ENCODE results near the gene KBTBD7.
A peak's percentile ranks its signal among the peaks of the same experiment; 100 is the strongest.

Gene KBTBD7

DNA sequence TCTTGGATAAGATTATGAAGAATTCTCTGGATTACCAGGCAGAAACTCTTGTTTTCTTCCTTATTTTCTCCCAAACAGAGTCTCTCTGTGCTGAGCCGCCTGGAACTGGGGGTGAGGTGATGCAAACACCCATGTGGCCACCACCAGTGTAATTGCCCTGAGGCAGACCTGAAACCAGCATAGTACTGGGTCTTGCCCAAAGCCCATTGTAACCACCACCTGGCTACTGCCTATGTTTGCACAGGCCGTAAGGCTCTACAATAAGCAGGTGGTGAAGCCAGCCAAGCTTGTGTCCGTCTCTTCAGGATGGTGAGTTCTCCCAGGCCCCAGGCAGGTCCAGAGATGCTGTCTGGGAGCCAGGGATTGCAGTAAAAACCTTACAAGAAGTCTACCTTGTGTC lies 18.9 kb upstream of the KBTBD7 start:
- H3K36me3 Mint-ChIP-seq (ENCODE audit: low read depth) = peaks cover 5% of the 10 kb centered on the region
- H3K27ac Mint-ChIP-seq = no peak overlapping the region
- no peaks in the 10 kb centered on the region for H3K4me1 Mint-ChIP-seq (ENCODE audit: low read depth)
- H3K27me3 Mint-ChIP-seq (ENCODE audit: low read depth) = no peaks in the 10 kb centered on the region
- peaks cover 16% of the 10 kb centered on the region for H3K9me3 Mint-ChIP-seq
- H3K4me3 Mint-ChIP-seq = no peak overlapping the region

DNA sequence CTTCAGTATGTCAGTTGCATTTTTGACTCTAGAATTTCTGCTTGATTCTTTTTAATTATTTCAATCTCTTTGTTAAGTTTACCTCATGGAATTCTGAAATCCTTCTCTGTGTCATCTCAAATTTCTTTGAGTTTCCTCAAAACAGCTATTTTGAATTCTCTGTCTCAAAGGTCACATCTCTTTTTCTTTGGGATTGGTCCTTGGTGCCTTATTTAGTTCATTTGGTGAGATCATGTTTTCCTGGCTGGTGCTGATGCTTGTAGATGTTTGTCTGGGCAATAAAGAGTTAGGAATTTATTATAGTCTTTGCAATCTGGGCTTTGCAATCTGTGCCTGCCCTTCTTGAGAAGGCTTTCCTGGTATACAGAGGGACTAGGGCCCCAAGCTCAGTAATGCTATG lies 18.5 kb upstream of the KBTBD7 start:
- H3K4me3 Mint-ChIP-seq = no peak overlapping the region
- H3K9me3 Mint-ChIP-seq = peaks cover 20% of the 10 kb centered on the region
- peaks cover under 1% of the 10 kb centered on the region for H3K27me3 Mint-ChIP-seq (ENCODE audit: low read depth)
- H3K4me1 Mint-ChIP-seq (ENCODE audit: low read depth) = no peaks in the 10 kb centered on the region
- no peak overlapping the region for H3K27ac Mint-ChIP-seq
- H3K36me3 Mint-ChIP-seq (ENCODE audit: low read depth) = peaks cover 5% of the 10 kb centered on the region

DNA sequence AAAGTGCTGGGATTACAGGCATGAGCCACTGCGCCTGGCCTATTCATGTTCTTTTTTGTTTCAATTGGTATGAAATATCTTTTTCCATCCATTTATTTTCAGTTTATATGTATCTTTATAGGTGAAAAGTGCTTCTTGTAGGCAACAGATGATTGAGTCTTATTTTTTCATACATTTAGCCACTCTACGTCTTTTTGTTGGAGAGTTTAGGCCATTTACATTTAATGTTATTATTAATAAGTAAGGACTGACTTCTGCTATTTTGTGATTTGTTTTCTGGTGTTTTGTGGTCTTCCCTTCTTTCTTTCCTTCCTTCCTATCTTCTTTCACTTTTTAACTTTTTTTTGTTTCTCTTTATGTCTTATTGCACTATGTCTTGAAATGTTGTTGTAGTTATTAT lies 16.7 kb upstream of the KBTBD7 start:
- Mint-ChIP-seq H3K27me3 (ENCODE audit: low read depth) (peaks cover 5% of the 10 kb centered on the region), H3K27ac (no peak overlapping the region), H3K9me3 (peaks cover 22% of the 10 kb centered on the region), H3K4me3 (no peak overlapping the region), H3K36me3 (ENCODE audit: low read depth) (peaks cover 5% of the 10 kb centered on the region), H3K4me1 (ENCODE audit: low read depth) (no peaks in the 10 kb centered on the region)

DNA sequence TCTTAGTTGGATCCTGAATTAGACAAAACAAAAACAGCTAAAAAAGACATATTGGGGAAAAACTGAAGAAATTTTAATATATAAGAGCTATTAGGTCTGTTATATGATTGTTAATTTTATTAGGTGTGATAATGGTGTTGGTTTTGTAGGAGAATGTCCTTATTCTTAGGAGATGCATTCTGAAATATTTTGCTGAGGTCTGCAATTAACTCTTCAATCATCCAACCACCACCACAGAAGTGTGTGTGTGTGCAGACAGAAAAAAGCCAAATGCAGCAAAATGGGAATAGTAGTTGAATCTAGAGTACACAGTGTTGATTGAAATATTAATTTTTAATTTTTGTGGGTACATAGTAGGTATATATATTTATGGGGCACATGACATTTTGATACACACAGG lies 12.1 kb upstream of the KBTBD7 start:
- Mint-ChIP-seq H3K36me3 (ENCODE audit: low read depth) (peaks cover 2% of the 10 kb centered on the region), H3K27me3 (ENCODE audit: low read depth) (peaks cover 5% of the 10 kb centered on the region), H3K4me1 (ENCODE audit: low read depth) (no peaks in the 10 kb centered on the region), H3K9me3 (peaks cover 18% of the 10 kb centered on the region), H3K27ac (no peak overlapping the region), H3K4me3 (no peak overlapping the region)

DNA sequence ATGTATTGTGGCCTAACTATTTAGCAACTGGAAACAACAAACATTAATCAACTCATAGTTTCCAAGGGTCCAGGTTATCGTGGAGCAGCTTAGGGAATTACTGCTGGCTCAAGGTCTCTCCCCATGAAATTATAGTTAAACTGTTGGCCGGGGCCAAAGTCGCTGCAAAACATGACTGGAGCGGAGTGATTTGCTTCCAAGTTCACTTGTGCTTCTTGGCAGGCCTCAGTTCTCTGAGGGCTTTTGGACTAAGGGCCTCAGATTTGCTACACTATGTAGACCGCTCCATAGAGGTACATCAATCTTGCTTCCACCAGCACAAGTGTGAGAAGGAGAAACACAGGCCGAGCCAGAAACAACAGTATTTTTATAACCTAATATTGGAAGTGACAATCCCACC lies 9.4 kb upstream of the KBTBD7 start:
- Mint-ChIP-seq H3K36me3 (ENCODE audit: low read depth) (no peaks in the 10 kb centered on the region), H3K27me3 (ENCODE audit: low read depth) (peaks cover 5% of the 10 kb centered on the region), H3K27ac (no peak overlapping the region), H3K4me3 (no peak overlapping the region), H3K9me3 (peaks cover 6% of the 10 kb centered on the region), H3K4me1 (ENCODE audit: low read depth) (no peaks in the 10 kb centered on the region)

DNA sequence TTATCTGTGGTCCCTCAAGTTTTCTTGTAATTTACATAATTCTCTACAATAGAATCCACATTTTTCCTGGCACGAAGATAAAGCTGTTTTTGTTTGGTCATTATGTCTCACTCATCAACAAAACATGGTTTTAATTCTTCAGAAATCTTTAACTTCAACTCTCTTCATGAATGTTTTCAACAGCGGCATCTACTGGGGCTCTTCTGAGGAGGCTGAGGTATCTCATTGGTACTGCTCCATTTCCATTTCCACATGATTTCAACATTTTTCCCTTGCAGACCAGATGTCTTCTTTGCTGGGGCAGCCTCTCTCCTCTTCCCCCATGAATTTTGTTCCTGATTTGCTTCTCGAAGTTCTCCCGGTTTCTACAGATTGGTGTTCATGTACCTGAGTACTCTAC lies 5.8 kb upstream of the KBTBD7 start:
- Mint-ChIP-seq H3K4me1 (ENCODE audit: low read depth) (peaks cover 3% of the 10 kb centered on the region), H3K27ac (no peak overlapping the region), H3K4me3 (no peak overlapping the region), H3K9me3 (no peaks in the 10 kb centered on the region), H3K36me3 (ENCODE audit: low read depth) (no peaks in the 10 kb centered on the region), H3K27me3 (ENCODE audit: low read depth) (no peaks in the 10 kb centered on the region)

DNA sequence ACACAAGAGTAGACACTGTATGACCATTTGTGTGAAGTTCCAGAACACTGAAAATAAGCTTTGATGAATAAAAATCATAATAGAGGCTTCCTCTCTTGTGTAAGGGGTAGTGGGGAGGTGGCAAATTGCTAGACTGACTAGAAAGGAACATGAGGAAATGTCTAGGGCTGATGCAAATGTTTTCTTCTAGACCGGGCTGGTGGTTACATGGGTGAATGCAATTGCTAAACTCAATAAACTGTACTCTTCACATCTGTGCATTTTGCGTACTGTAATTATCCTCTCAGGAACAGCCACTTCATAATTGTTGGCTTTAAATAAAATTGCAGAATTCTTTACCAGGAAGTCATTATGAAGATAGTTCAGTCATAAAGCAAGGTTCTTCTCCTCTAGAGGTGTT lies 5.2 kb upstream of the KBTBD7 start:
- no peaks in the 10 kb centered on the region for H3K36me3 Mint-ChIP-seq (ENCODE audit: low read depth)
- H3K27ac Mint-ChIP-seq = no peak overlapping the region
- peaks cover 5% of the 10 kb centered on the region for H3K4me1 Mint-ChIP-seq (ENCODE audit: low read depth)
- no peak overlapping the region for H3K4me3 Mint-ChIP-seq
- H3K9me3 Mint-ChIP-seq = no peaks in the 10 kb centered on the region
- H3K27me3 Mint-ChIP-seq (ENCODE audit: low read depth) = no peaks in the 10 kb centered on the region

DNA sequence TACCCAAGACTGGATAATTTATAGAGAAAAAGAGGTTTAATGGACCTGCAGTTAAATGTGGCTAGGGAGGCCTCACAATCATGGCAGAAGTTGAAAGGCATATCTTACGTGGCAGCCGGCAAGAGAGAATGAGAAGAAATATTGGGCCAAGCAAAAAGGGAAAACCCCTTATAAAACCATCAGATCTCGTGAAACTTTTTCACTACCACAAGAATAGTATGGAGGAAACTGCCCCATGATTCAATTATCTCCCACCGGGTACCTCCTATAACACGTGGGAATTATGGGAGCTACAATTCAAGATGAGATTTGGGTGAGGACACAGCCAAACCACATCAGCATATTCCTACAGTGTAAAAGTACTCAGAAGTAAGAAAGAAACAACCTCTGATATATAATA lies 4.7 kb upstream of the KBTBD7 start:
- no peak overlapping the region for H3K27ac Mint-ChIP-seq
- no peaks in the 10 kb centered on the region for H3K27me3 Mint-ChIP-seq (ENCODE audit: low read depth)
- H3K4me3 Mint-ChIP-seq = no peak overlapping the region
- H3K4me1 Mint-ChIP-seq (ENCODE audit: low read depth) = peaks cover 7% of the 10 kb centered on the region
- peaks cover 1% of the 10 kb centered on the region for H3K36me3 Mint-ChIP-seq (ENCODE audit: low read depth)
- H3K9me3 Mint-ChIP-seq = no peaks in the 10 kb centered on the region

DNA sequence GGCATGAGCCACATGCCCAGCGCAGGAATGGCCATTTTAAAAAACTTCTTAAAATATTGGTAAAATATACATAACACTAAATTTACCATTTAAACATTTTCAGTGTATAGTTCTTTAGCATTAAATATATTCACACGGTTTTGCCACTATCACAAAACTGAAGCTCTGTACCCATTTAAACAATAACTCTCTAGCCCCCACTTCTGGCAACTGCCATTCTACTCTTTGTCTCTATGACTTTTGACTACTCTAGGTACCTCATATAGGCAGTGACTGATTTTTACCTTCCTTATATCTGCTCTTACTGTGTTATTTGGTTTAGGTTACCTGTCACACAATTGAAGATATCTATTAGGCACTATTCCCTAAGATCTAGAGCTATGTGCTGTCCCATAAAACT lies 2.3 kb upstream of the KBTBD7 start:
- H3K36me3 Mint-ChIP-seq (ENCODE audit: low read depth) = peaks cover 12% of the 10 kb centered on the region
- no peaks in the 10 kb centered on the region for H3K9me3 Mint-ChIP-seq
- H3K4me3 Mint-ChIP-seq = no peak overlapping the region
- peaks cover 24% of the 10 kb centered on the region for H3K4me1 Mint-ChIP-seq (ENCODE audit: low read depth)
- no peaks in the 10 kb centered on the region for H3K27me3 Mint-ChIP-seq (ENCODE audit: low read depth)
- H3K27ac Mint-ChIP-seq = no peak overlapping the region

DNA sequence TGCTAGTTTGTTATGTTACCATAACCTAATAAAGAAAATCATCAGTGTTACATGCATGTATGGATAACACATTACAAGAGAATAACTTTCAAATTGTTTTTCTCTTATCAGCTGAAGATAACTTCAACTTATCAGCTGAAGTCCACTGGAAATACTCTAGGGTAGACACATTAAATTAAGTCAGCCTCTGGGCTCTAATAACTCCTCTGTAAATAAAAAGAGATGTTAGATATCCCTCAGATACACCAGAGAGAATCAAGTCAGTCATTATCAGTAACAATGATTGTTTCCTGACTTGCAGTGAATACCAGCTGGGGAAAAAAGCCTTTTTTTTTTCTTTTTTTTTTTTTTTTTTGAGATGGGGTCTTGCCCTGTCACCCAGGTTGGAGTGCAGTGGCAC lies 1.6 kb upstream of the KBTBD7 start:
- no peaks in the 10 kb centered on the region for H3K9me3 Mint-ChIP-seq
- H3K36me3 Mint-ChIP-seq (ENCODE audit: low read depth) = peaks cover 13% of the 10 kb centered on the region
- peaks cover 25% of the 10 kb centered on the region for H3K4me1 Mint-ChIP-seq (ENCODE audit: low read depth)
- no peak overlapping the region for H3K27ac Mint-ChIP-seq
- no peak overlapping the region for H3K4me3 Mint-ChIP-seq
- no peaks in the 10 kb centered on the region for H3K27me3 Mint-ChIP-seq (ENCODE audit: low read depth)

DNA sequence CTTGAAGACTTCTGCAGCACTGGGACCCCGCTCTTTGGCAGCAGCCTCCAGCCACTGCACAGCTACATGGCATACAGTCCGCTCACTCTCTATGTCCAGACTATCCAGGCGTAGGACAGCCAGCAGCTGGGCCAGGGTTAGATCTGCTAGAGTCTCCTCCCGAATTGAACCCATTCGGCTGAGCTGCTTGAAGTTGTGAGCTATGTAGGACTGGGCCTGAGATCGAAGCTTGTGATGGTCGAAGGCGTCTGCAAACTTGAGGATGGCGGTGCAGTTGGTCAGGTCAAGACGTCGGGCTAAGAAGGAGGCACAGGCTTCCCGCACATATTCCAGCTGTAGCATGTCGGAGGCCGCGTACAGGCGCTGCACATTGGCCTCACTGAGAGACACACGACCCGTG lies 900 bp downstream of the KBTBD7 start:
- Mint-ChIP-seq H3K27ac (peak overlapping the region; percentile 78), H3K36me3 (ENCODE audit: low read depth) (peaks cover 22% of the 10 kb centered on the region), H3K4me3 (peak overlapping the region; percentile 93), H3K9me3 (no peaks in the 10 kb centered on the region), H3K4me1 (ENCODE audit: low read depth) (peaks cover 35% of the 10 kb centered on the region), H3K27me3 (ENCODE audit: low read depth) (no peaks in the 10 kb centered on the region)

DNA sequence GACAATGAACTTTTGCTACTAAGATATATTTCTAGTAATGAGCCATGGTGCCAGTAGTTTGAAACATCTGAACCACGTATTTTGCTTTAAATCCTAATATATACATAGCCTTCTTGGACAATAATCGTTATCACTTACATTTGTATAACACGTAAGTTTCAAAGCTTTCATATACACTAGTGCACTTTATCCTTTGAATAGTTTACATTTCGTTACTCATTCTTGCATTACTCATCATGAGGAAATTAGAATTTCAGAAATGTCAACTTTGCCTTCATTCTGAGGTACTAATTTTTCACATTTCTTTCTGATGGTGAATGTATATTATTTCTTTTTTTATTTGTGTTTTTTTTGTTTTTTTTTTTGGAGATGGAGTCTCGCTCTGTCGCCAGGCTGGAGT lies 5.8 kb downstream of the KBTBD7 start:
- Mint-ChIP-seq H3K27me3 (ENCODE audit: low read depth) (peaks cover 3% of the 10 kb centered on the region), H3K36me3 (ENCODE audit: low read depth) (peaks cover 20% of the 10 kb centered on the region), H3K4me1 (ENCODE audit: low read depth) (peaks cover 28% of the 10 kb centered on the region), H3K9me3 (no peaks in the 10 kb centered on the region), H3K4me3 (no peak overlapping the region), H3K27ac (no peak overlapping the region)

DNA sequence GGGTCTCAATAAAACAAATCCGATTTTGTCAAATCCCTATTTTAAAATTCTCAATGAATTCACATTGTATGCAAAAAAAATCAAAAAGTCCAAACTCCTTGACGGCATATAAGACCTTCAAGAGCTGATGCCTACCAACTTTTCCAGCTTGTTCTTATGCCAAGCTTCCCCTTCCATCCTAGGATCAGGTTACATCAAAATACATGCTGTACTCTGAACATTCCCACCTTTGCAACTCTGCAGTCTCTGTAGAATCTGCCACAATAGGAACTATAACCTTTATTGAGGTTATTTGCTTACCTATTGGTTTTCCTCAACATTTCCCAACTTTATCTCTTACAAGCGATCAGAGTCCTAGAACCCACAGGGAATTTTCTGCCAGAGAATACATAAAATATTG lies 7.9 kb downstream of the KBTBD7 start:
- Mint-ChIP-seq H3K4me1 (ENCODE audit: low read depth) (peaks cover 13% of the 10 kb centered on the region), H3K27me3 (ENCODE audit: low read depth) (peaks cover 3% of the 10 kb centered on the region), H3K36me3 (ENCODE audit: low read depth) (peaks cover 10% of the 10 kb centered on the region), H3K27ac (no peak overlapping the region), H3K4me3 (no peak overlapping the region), H3K9me3 (no peaks in the 10 kb centered on the region)

DNA sequence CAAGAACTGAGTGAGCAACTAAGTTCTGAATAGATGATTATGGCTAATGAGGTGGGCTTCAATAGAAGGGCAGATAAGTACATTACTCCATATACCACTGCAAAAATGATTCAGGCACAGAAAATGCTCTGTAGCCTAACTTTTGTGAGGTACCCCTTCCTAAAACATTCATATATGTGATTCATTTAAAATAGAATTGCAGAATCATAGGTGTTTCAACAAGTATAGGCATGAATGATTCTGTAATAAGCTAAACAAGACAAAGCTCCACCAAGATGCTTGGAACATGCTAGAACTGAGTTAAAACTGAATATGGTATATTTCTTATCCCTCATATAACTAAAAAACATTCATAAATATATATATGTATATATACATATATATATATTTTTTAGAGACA lies 12.1 kb downstream of the KBTBD7 start:
- Mint-ChIP-seq H3K36me3 (ENCODE audit: low read depth) (no peaks in the 10 kb centered on the region), H3K4me1 (ENCODE audit: low read depth) (peaks cover 2% of the 10 kb centered on the region), H3K9me3 (peaks cover 3% of the 10 kb centered on the region), H3K27me3 (ENCODE audit: low read depth) (peaks cover 3% of the 10 kb centered on the region), H3K4me3 (no peak overlapping the region), H3K27ac (no peak overlapping the region)

DNA sequence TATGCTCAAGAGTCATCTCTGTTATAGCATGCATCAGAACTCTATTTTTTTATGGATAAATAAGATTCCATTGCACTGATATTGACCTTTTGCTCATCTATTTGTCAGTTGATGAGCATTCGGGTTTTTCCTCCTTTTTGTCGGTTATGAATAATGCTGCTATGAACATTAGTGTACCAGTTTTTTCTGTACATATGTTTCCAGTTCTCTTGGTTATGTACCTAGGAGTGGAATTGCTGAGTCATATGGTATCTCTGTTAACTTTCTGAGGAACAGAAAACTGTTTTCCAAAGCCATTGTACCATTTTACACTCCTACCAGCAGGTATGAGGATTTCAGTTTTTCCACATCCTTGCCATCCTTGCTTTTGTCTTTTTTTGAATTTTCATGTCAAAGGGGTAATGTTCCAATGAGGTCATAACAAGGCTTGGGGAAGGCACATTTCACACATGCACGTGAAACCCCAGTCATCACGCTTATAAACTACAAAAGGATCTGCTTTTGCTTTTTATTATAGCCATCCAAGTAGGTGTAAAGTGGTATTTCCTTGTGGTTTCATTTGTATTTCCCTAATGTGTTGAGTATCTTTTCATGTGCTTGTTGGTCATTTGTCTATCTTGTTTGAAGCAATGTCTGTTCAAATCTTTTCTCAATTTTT lies 14.6 kb downstream of the KBTBD7 start:
- Mint-ChIP-seq H3K27ac (no peak overlapping the region), H3K27me3 (ENCODE audit: low read depth) (no peaks in the 10 kb centered on the region), H3K4me1 (ENCODE audit: low read depth) (no peaks in the 10 kb centered on the region), H3K9me3 (peaks cover 22% of the 10 kb centered on the region), H3K36me3 (ENCODE audit: low read depth) (peaks cover 5% of the 10 kb centered on the region), H3K4me3 (no peak overlapping the region)

DNA sequence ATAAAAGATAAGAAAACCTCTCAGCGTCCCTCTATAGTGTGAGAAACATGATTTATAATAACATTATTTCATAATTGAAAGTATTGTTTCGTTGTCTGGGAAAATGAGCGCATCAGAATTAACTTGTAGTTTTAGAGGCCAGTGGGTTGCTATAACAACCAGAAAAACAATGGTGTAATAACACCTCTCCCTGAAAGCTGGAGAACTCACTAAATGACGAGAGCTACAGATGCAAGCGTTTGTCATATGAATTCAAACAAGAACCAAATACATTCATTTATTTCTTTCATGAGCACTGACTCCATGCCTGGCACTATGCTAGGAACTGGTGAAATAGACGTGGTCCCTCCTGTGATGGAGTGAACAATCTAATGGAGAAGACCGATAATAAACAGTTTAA lies 16.3 kb downstream of the KBTBD7 start:
- peaks cover 5% of the 10 kb centered on the region for H3K36me3 Mint-ChIP-seq (ENCODE audit: low read depth)
- no peaks in the 10 kb centered on the region for H3K4me1 Mint-ChIP-seq (ENCODE audit: low read depth)
- H3K9me3 Mint-ChIP-seq = peaks cover 28% of the 10 kb centered on the region
- no peak overlapping the region for H3K27ac Mint-ChIP-seq
- H3K4me3 Mint-ChIP-seq = no peak overlapping the region
- H3K27me3 Mint-ChIP-seq (ENCODE audit: low read depth) = no peaks in the 10 kb centered on the region
